ENCODE results near the gene FBXL4.

The FBXL4 gene

DNA sequence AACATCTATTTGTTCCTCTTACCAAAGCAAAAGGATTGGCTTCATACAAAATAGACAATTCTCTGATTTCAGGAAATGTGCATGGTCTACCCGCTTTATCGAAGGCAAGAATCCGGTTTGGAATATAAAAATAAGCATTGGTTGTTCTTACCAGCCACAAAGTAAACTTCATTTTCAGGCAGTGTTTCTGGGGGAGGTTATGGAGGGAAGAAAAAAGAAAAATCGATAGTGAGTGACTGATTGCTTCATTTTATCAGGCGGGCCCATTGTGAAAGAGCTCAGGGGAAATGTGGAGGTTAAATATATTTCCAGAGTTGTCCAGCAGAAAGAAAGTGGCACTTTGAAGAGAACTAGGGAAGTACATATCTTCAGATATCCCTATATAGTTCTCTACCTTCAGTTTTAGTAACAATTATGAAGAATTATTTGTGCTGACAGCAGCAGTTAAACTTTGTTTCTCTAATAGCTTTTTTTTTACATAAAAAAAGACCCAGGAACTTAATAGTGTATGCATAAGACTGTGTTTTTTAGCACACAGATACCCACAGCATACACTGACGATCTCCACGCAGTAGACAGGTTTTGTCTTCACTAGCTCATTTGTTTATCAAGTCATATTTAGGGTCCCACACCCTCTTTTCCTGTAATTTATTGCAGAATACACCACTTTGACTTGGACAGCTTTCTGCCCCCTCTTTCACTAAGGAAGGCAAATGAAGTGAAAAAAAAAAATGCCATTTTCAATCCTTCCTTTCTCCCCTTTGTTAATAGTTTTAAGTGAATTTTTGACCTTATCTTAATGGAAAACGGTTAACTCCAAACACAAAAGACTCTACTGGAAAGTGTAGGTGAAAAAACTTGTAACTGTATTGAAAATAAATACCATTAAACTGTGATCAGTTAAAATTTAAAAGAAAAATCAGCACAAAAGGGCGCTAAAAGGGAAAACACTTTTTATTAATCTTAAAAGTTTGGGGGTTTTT is 110.5 kb downstream of the FBXL4 start:
- peak overlapping the region; percentile 49 to 65 (median 64) for H3K4me3 Mint-ChIP-seq
- peaks cover 4% of the 10 kb centered on the region for H3K9me3 Mint-ChIP-seq
- H3K27ac Mint-ChIP-seq: no peak overlapping the region
- TF ChIP-seq, protein P1, sequence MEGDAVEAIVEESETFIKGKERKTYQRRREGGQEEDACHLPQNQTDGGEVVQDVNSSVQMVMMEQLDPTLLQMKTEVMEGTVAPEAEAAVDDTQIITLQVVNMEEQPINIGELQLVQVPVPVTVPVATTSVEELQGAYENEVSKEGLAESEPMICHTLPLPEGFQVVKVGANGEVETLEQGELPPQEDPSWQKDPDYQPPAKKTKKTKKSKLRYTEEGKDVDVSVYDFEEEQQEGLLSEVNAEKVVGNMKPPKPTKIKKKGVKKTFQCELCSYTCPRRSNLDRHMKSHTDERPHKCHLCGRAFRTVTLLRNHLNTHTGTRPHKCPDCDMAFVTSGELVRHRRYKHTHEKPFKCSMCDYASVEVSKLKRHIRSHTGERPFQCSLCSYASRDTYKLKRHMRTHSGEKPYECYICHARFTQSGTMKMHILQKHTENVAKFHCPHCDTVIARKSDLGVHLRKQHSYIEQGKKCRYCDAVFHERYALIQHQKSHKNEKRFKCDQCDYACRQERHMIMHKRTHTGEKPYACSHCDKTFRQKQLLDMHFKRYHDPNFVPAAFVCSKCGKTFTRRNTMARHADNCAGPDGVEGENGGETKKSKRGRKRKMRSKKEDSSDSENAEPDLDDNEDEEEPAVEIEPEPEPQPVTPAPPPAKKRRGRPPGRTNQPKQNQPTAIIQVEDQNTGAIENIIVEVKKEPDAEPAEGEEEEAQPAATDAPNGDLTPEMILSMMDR (IDR thresholded peaks at IDR 0.05; ENCODE audit: unreplicated experiment in 3 of 3): no peak
- H3K27me3 Mint-ChIP-seq (ENCODE audit: low read depth): peaks cover 95% of the 10 kb centered on the region
- H3K4me1 Mint-ChIP-seq: peaks cover 23% of the 10 kb centered on the region
- H3K36me3 Mint-ChIP-seq (ENCODE audit: low read depth): no peaks in the 10 kb centered on the region

DNA sequence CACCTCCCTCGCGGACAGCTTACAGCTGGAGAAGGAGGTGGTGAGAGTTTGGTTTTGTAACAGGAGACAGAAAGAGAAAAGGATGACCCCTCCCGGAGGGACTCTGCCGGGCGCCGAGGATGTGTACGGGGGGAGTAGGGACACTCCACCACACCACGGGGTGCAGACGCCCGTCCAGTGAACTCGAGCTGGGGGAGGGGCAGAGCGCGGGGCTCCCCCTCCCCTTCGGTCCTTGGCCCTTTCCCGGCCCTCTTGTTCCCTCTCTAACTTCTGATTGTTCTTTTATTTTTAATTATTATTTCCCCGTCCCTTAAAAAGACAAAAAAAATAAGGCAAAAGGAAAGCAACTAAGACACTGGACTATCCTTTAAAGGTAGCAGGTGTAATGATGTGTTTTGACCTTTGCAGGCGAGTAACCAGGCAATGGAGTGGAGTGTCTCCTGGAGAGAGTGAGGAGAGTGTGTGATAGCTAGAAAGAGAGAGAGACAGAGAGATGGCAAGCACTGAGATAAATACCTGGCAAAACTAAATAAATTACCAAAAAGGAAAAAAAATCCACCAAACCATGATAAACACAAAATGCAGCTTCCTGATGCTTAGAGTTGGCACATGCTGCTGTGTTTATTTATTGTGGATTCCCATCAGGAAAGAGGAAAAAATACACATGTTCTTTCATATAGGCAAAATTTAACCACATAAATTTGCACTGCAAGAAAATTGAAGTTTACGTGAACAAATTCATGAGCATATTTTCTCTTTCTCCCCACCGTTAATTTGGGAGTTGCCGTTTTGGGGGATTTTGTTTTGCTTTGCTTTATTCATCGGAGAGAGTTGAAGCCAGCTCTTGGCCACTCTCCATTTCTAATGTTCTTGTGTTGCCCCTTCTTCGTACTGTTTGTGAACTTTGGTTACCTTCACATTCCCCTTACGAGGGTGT is 111.5 kb downstream of the FBXL4 start:
- peaks cover 4% of the 10 kb centered on the region for H3K9me3 Mint-ChIP-seq
- no peaks in the 10 kb centered on the region for H3K36me3 Mint-ChIP-seq (ENCODE audit: low read depth)
- H3K4me1 Mint-ChIP-seq: peaks cover 25% of the 10 kb centered on the region
- peaks cover 95% of the 10 kb centered on the region for H3K27me3 Mint-ChIP-seq (ENCODE audit: low read depth)
- TF ChIP-seq, protein P1 (IDR thresholded peaks at IDR 0.05; ENCODE audit: unreplicated experiment in 3 of 3): no peak
- no peak overlapping the region for H3K27ac Mint-ChIP-seq
- peak overlapping the region; percentile 71 to 80 (median 71) for H3K4me3 Mint-ChIP-seq

DNA sequence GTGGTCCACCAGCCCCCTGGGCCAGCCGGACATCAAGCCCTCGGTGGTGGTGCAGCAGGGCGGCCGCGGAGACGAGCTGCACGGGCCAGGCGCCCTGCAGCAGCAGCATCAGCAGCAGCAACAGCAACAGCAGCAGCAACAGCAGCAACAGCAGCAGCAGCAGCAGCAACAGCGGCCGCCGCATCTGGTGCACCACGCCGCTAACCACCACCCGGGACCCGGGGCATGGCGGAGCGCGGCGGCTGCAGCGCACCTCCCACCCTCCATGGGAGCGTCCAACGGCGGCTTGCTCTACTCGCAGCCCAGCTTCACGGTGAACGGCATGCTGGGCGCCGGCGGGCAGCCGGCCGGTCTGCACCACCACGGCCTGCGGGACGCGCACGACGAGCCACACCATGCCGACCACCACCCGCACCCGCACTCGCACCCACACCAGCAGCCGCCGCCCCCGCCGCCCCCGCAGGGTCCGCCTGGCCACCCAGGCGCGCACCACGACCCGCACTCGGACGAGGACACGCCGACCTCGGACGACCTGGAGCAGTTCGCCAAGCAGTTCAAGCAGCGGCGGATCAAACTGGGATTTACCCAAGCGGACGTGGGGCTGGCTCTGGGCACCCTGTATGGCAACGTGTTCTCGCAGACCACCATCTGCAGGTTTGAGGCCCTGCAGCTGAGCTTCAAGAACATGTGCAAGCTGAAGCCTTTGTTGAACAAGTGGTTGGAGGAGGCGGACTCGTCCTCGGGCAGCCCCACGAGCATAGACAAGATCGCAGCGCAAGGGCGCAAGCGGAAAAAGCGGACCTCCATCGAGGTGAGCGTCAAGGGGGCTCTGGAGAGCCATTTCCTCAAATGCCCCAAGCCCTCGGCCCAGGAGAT is 112.4 kb downstream of the FBXL4 start:
- peaks cover 1% of the 10 kb centered on the region for H3K9me3 Mint-ChIP-seq
- TF ChIP-seq, protein P1 (IDR thresholded peaks at IDR 0.05; ENCODE audit: unreplicated experiment in 3 of 3): no peak
- no peaks in the 10 kb centered on the region for H3K36me3 Mint-ChIP-seq (ENCODE audit: low read depth)
- H3K27ac Mint-ChIP-seq: no peak overlapping the region
- peaks cover 33% of the 10 kb centered on the region for H3K4me1 Mint-ChIP-seq
- H3K27me3 Mint-ChIP-seq (ENCODE audit: low read depth): peaks cover 95% of the 10 kb centered on the region
- H3K4me3 Mint-ChIP-seq: peak overlapping the region; percentile 69 to 80 (median 71)

DNA sequence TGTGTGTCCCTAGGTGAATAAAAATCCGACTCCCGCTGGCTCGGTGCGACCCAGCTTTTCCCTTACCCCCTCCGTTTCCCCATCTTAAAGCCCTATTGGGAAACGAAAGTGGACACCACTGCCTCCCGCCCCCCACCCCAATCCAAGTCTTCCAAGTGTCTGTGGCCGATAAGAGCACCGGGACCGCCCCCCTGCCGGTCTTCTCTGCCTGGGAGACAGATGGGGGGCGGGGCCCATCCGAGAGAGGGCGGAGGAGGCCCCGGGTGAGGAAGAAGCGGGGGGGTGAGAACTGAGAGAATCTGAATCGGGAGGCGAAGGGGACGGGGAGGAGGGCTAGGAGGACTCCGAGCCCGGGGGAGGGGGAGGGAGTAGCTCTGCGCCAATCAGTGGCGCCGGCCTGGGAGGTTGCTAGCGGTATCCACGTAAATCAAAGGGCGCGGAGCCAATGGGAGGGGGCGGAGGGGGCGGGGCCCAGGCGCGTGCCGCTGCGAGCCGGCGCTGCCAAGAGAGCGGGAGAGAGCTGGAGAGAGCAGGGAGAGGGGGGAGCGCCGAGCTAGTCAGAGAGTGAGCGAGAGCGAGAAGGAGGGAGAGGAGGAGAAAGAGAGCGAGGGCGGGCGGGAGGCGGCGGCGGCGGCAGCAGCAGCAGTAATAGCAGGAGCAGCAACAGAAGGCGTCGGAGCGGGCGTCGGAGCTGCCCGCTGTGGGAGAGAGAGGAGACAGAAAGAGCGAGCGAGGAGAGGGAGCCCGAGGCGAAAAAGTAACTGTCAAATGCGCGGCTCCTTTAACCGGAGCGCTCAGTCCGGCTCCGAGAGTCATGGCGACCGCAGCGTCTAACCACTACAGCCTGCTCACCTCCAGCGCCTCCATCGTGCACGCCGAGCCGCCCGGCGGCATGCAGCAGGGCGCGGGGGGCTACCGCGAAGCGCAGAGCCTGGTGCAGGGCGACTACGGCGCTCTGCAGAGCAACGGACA is 113.4 kb downstream of the FBXL4 start, which contains the start of gene POU3F2:
POU3F2 (plus strand) TSS at position 515 of the 972 bp plus-strand sequence; CDS start at position 815, 300 bp downstream.
- peak within 1 kb of the TSS; percentile 84 to 91 (median 87) for H3K4me3 Mint-ChIP-seq
- H3K27ac Mint-ChIP-seq: peak within 1 kb of the TSS in 1 of 3 experiments; percentile 62
- H3K4me1 Mint-ChIP-seq: peaks cover 37% of the 10 kb centered on the region
- H3K9me3 Mint-ChIP-seq: no peaks in the 10 kb centered on the region
- TF ChIP-seq, protein P1 (IDR thresholded peaks at IDR 0.05; ENCODE audit: unreplicated experiment in 3 of 3): no peak
- H3K27me3 Mint-ChIP-seq (ENCODE audit: low read depth): peaks cover 95% of the 10 kb centered on the region
- H3K36me3 Mint-ChIP-seq (ENCODE audit: low read depth): no peaks in the 10 kb centered on the region
